HG03575 (cell line): ENCODE measurements around the gene KCNQ1.

Source experiments
- ATAC-seq: cut with Tn5 transposase; IDR thresholded peaks from one replicate; pipeline ENCODE4 v1.9.1; 2021; ENCODE audit not compliant: unreplicated experiment, insufficient number of reproducible peaks, low FRiP score; ENCODE audit errors: extremely low read depth

Gene KCNQ1

GRCh38 chr11:2451916-2452315 lies 7.1 kb downstream of the KCNQ1 start:
- ATAC-seq, result no peak

GRCh38 chr11:2452321-2453012 lies 7.7 kb downstream of the KCNQ1 start:
- no peak for ATAC-seq

- ATAC-seq, result no peak
These were observed 8.6 kb downstream of the KCNQ1 start for GRCh38 chr11:2453436-2453835.

DNA sequence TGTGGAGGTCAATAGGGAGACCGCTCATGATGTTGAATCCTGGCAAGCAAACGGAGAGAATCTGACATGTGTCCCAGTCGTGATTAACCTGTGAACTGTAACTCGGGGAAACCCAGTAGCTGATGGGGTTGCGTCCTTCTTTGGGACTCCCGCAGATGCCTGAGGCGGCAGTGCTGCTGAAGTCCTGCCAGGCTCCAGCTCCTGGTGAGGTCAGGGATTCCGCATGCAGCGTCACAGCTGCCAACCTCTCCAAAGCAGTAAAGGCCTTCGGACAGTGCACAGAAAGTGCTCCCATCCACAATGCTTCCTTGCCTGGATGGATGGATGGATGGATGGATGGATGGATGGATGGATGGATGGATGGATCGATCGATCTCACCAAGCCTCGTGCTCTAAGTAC lies 13.5 kb downstream of the KCNQ1 start:
- ATAC-seq, result no peak

DNA sequence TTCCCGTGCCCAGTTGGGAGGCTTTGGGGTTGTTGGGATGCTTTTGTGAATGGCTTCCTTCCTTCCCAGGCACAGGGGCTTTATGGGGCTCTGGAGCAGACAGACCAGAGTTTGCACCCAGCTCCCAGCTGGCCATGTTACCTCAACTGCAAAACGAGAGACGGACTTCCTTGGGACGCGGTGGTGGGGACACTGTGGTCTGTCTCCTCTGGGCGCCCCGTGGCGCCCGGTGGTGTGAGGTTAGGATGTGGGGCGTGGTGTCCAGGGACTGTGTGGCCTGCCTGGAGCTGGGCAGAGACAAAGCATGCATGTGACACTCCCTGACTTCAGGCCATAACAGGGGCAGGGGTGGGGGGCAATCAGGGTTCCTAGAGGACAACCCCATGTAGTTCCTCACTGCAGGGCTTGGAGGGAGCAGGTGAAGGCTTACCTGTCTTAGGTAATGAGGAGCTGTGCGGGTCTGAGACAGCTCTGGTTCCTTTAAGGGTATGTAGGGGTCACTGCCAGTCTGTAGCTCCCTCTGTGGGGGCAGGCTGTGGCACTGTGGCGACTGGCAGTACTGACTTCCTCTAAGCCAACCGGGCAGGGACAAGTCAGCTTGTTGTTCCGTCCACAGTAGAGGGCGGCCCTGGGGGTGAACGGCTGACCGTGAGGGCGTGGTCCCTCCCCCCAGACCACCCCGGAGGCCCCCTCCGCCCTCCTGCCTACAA lies 14.4 kb downstream of the KCNQ1 start:
- no peak for ATAC-seq

- ATAC-seq, result no peak
These were observed 15.2 kb downstream of the KCNQ1 start for GRCh38 chr11:2459796-2460531.

GRCh38 chr11:2460540-2461252 lies 15.9 kb downstream of the KCNQ1 start:
- ATAC-seq, result no peak

DNA sequence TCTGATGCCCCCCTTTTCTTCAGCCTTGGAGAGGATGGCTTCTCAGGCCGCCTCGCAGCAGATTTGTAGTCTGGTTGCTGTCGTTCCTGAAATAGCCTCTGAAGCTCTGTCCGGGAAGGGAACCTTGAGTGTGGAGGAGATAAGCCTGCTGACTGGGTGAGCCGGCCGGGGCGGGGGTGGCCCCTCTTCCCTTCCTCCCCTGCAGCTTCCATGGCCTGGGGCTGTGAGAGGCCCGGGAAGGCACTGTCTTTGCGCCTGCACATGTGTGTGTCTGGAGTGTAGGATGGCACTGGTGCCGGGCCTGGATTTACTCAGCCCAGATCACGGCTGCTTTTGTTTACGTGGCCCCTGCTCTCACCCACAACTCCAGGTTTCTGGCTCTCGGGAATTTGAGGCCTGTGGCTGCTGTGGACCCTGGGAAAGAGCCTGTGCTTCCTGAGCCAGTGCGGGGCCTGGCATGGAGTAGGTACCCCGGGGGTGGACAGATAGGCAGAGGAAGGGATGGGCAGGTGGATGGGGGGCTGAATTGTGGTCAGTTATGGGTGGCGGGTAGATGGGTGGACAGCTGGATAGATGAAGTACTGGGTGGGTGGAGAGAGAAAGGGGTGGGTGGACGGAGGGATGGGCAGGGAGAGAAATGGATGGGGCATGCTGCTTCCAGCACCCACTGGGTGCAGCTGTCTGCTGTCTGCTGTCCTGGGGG lies 16.6 kb downstream of the KCNQ1 start:
- no peak for ATAC-seq

DNA sequence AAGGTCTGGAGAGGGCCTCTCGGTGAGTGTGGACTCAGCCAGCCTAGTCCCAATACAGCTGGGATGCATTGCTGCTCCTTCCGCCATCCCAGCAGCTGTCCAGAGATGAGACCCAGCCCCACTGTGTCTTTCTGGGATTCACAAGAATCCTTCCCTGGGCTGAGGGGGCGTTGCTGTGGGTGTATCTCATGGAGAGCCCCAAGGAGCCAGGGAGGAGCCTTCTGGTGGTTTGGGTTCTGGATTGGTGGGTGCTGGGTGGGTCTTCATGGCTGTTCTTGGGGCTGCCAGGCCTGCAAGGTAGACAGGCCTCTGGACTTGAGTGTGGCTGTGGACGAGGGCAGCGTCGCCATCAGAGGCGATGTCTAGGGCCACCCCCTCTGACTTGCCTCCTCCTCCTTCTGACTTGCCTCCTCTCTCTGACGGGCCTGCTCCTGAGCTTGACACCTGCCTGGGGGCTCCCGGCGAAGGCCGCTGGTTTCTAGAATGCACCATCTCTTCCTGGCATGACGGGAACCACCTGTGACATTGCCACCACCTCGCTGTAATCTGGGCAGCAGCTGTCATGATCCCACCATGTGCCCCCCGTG lies 17.2 kb downstream of the KCNQ1 start:
- ATAC-seq, result no peak

DNA sequence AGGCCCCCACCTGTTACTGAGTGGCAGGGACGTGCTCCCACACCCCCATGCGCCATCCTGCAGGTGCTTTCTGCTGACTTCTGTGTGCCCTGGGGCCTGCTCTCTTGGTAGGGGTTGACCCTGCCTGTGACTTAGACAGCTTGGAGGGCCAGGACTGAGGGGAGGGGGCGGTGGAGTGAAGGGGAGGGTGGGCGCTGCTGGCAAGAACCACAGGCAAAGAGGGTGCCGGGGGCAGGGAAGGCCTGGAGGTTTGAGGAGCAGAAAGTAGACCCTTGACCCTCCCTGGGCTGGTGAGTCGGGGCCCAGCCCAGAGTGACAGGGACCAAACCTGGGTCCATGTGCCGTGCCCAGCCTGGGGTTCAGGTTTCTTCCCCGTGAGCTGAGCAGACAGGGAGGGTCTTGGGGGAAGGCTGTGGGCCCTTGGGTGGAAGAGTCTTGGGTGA lies 17.8 kb downstream of the KCNQ1 start:
- ATAC-seq, result no peak

GRCh38 chr11:2462986-2463765 lies 18.4 kb downstream of the KCNQ1 start:
- ATAC-seq, result no peak

GRCh38 chr11:2463766-2464277 lies 19.0 kb downstream of the KCNQ1 start:
- ATAC-seq, result no peak

- ATAC-seq, result no peak
These were observed 19.8 kb downstream of the KCNQ1 start for GRCh38 chr11:2464451-2465165.

GRCh38 chr11:2465202-2466068 lies 20.6 kb downstream of the KCNQ1 start:
- no peak for ATAC-seq

DNA sequence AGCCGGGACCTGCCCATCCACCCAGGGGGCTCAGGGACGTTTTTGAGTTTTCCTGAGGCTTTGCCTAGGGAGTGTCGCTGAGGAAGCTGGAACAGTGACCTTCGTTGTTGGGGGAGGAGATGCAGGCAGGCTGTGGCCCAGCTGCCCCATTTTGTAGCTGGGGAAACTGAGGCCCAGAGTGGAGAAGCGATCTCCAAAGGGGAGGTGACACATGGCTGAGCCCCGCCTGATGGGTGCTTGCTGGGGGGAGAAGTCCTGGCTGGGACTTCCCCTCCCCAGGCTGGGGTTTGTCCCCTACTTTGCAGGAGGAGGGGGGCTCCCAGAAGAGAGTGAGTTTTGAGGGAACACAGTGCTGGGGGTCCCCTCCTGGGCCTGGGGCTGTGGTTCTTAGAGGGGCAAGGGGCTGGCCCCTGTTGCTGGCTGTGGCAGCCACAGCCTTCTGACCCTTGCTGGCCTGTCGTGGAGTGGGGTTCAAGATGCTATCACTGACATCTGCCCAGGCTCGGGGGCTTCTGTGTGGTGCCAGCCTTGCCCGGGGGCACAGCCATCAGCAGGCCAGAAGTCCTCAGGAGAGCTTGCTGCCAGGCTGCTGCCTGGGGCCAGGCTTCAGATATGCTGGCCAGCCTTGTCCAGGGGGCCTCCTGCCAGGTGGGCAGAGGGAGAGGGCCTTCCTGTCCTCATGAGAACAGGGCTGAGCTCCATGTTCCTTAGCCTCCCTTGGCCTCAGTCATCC lies 21.4 kb downstream of the KCNQ1 start:
- no peak for ATAC-seq
